A673 (cell line): ENCODE results near the gene LYSET. TPM values are rescaled to one million over a fixed set of nuclear protein-coding genes. Genes with fewer than 3 reads are reported as not detected.
"Not testable (repeated sequence)": the region's sequence is repeated elsewhere in the genome, so short reads cannot be mapped to it uniquely, and the experiment has no call there.

Source experiments
- Bru-seq: library from RNA; stranded (reverse); fragments of 400-500 nt; gene quantifications from one replicate; lab custom pipeline; 2021; lab: Mats Ljungman, UMichigan
- BruChase-seq, 2 experiments: library from RNA; stranded (reverse); fragments of 400-500 nt; gene quantifications; one replicate each; lab custom pipeline; 2021; lab: Mats Ljungman, UMichigan
- BruUV-seq: library from RNA; stranded (reverse); fragments of 400-500 nt; replicated peaks from 2 replicates; lab custom pipeline; 2021; lab: Mats Ljungman, UMichigan
- CTCF ChIA-PET: fragments of 300-600 bp; sonication (Branson Sonifier 250); formaldehyde crosslinking; loops from one replicate; lab custom pipeline; 2022; ENCODE audit warnings: antibody characterized with exemption; lab: Charles Lee
- POLR2A ChIA-PET: fragments of 300-600 bp; sonication (Branson Sonifier 250); formaldehyde crosslinking; loops from one replicate; lab custom pipeline; 2022; ENCODE audit warnings: antibody characterized with exemption; ENCODE audit not compliant: low non-redundant PET; lab: Charles Lee
- DNase-seq: peaks from one replicate; pipeline ENCODE4 v3.0.0-alpha.2; 2015; ENCODE audit warnings: low spot score
- H3K27ac ChIP-seq: fragments of 200-600 bp; sonication (generic); 2 replicates; pipeline ENCODE4 v1.5.1; 2016; ENCODE audit warnings: mixed run types, low read depth, mild to moderate bottlenecking, mixed read lengths, antibody characterized with exemption, low read length; ENCODE audit not compliant: poor library complexity, severe bottlenecking
- H3K27me3 ChIP-seq: fragments of 200-600 bp; sonication (generic); replicated peaks from 2 replicates; pipeline ENCODE4 v1.6.1; 2017; ENCODE audit warnings: mixed run types, low read depth, mild to moderate bottlenecking, mixed read lengths, antibody characterized with exemption, low read length; ENCODE audit not compliant: insufficient read depth, poor library complexity
- H3K36me3 ChIP-seq: fragments of 200-600 bp; sonication (generic); 2 replicates; pipeline ENCODE4 v1.6.1; 2016; ENCODE audit warnings: mixed run types, mild to moderate bottlenecking, mixed read lengths, antibody characterized with exemption, low read length; ENCODE audit not compliant: insufficient read depth, poor library complexity, severe bottlenecking
- H3K4me1 ChIP-seq: fragments of 200-600 bp; sonication (generic); 2 replicates; pipeline ENCODE4 v1.6.1; 2017; ENCODE audit warnings: mixed run types, mild to moderate bottlenecking, mixed read lengths, antibody characterized with exemption, low read length; ENCODE audit not compliant: insufficient read depth, poor library complexity, severe bottlenecking
- H3K4me3 ChIP-seq: fragments of 200-600 bp; sonication (generic); 2 replicates; pipeline ENCODE4 v1.5.1; 2016; ENCODE audit warnings: low read depth, mixed run types, mild to moderate bottlenecking, mixed read lengths, low read length; ENCODE audit not compliant: poor library complexity, severe bottlenecking
- H3K9me3 ChIP-seq: fragments of 200-600 bp; sonication (generic); 2 replicates; pipeline ENCODE4 v1.6.1; 2016; ENCODE audit warnings: mixed run types, low read depth, mild to moderate bottlenecking, mixed read lengths, antibody characterized with exemption, low read length; ENCODE audit not compliant: poor library complexity, severe bottlenecking
- EZH2 ChIP-seq: fragments of 200-600 bp; sonication (generic); IDR thresholded peaks from 2 replicates; pipeline ENCODE4 v1.6.1; 2017; ENCODE audit warnings: borderline replicate concordance, low read depth, mild to moderate bottlenecking, mixed read lengths, antibody characterized with exemption, low read length; ENCODE audit not compliant: poor library complexity, severe bottlenecking
- intact Hi-C: fragments of 100-400 bp; cut with micrococcal nuclease; formaldehyde crosslinking; loops from one replicate; pipeline ENCODE4 v1.10.0; 2022; ENCODE audit not compliant: unreplicated experiment
- long read RNA-seq: library from polyadenylated mRNA; stranded (forward); transcript quantifications from one replicate; pipeline ENCODE4 v2.0.0, GENCODE V29; 2022
- total RNA-seq: library from RNA; stranded (reverse); gene quantifications from 2 replicates; pipeline ENCODE4 v1.2.3, GENCODE V29; 2021
- TF ChIP-seq, protein P1 (sequence below): fragments of 300-800, 200-600 bp; sonication (generic); conservative IDR thresholded peaks from 2 replicates; pipeline ENCODE4 v1.5.1; 2017; ENCODE audit warnings: low read depth, mild to moderate bottlenecking, antibody characterized with exemption, low read length, moderate library complexity, mixed read lengths

LYSET gene, protein sequence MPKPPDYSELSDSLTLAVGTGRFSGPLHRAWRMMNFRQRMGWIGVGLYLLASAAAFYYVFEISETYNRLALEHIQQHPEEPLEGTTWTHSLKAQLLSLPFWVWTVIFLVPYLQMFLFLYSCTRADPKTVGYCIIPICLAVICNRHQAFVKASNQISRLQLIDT
- total RNA-seq (26.7 and 26.8 TPM in 2 replicates), Bru-seq, nascent RNA (percentile 87 among the genes with signal in this experiment), BruChase-seq, experiment 1, labeled RNA remaining after a 2-hour chase (percentile 88 among the genes with signal in this experiment), BruChase-seq, experiment 2, labeled RNA remaining after a 6-hour chase (percentile 89 among the genes with signal in this experiment)
- long read RNA-seq, transcript TMEM251-202 (2 exons, 1,303 nt) = major isoform, 21 of 35 reads
- long read RNA-seq, transcript TMEM251-201 (2 exons, 909 nt) = minor isoform, 14 of 35 reads
- long read RNA-seq, partial matches to known transcripts = 0 of 35 reads
- long read RNA-seq, other reads (novel, unspliced or antisense) = 0 of 35 reads

DNA sequence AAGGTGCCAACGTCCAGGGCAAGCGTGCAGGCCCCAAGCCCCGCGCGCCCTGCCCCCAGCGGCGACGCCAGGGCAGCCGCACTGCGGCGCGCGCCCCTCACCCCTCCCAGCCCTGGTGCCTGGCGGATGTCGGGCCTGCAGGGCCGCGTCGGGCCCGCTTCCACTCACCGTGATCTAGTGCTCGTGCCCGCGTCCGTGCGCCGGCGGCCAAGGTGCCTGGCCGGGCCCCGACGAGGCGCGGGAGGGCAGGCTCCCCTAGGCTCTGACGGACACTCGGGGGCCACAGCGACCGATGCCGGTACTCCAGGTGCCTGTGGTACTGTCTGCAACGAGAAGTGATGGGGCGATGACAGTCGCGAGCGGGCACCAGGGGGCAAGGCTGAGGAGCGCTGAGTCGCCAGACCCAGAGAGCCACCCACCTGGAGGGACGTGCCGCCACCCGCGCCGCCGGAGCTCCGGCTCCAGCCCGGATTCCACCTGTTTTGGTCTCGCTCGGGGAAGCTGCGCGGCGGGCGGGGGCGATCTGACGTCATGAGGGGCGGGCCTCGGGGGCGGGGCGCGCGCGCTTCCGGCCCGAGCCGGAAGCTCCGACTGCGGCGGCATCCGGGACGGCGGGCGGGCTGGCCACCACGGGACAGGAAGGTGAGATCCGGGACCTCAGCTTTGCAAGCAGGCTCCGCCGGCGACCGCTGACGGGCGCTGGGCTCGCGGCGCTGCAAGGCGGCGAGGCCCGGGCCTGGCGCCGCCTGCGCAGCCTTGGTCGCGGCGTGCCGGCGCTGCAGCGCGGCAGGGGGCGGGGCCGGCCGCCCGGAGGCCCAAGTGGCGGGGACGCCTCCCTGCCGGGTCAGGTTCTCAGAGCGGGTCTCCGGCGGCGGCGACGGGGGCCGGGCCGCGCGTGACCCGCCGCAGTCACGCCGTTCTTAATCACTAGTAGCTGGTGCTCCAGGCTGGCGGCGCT lies at the start of gene LYSET, which contains the start of gene MOAP1:
LYSET (plus strand) TSS at position 927 of the 958 bp plus-strand sequence. CDS start 89 bp downstream, outside the sequence.
MOAP1 (minus strand) TSS at position 507 of the 958 bp plus-strand sequence. CDS start 655 bp downstream, outside the sequence.
- no TSS peak for BruUV-seq
- H3K4me3 ChIP-seq = peak within 1 kb of the TSS; percentile 100
- CTCF ChIA-PET = interaction anchor here (1.0 to 1.9 kb wide), 2 partner anchors 34 to 69 kb away, joined by 5 to 6 read pairs; partner anchors contain the start of gene ITPK1
- peak within 1 kb of the TSS; percentile 98 for H3K27ac ChIP-seq
- POLR2A ChIA-PET = interaction anchor here (0.6 kb wide), 1 partner anchor 347 kb away, joined by 5 read pairs; no protein-coding TSS in a partner anchor
- H3K36me3 ChIP-seq = peaks cover 26% of the 10 kb centered on the region
- peaks cover 10% of the 10 kb centered on the region for H3K4me1 ChIP-seq
- TF ChIP-seq, protein P1, sequence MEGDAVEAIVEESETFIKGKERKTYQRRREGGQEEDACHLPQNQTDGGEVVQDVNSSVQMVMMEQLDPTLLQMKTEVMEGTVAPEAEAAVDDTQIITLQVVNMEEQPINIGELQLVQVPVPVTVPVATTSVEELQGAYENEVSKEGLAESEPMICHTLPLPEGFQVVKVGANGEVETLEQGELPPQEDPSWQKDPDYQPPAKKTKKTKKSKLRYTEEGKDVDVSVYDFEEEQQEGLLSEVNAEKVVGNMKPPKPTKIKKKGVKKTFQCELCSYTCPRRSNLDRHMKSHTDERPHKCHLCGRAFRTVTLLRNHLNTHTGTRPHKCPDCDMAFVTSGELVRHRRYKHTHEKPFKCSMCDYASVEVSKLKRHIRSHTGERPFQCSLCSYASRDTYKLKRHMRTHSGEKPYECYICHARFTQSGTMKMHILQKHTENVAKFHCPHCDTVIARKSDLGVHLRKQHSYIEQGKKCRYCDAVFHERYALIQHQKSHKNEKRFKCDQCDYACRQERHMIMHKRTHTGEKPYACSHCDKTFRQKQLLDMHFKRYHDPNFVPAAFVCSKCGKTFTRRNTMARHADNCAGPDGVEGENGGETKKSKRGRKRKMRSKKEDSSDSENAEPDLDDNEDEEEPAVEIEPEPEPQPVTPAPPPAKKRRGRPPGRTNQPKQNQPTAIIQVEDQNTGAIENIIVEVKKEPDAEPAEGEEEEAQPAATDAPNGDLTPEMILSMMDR = 0 out of 2 replicates have a peak, but pooled peaks have one; percentile 16
- no peak for TF ChIP-seq EZH2
- H3K27me3 ChIP-seq = no peaks in the 10 kb centered on the region
- DNase-seq = peak; percentile 93
- intact Hi-C loops = no loop called here
- no peaks in the 10 kb centered on the region for H3K9me3 ChIP-seq

DNA sequence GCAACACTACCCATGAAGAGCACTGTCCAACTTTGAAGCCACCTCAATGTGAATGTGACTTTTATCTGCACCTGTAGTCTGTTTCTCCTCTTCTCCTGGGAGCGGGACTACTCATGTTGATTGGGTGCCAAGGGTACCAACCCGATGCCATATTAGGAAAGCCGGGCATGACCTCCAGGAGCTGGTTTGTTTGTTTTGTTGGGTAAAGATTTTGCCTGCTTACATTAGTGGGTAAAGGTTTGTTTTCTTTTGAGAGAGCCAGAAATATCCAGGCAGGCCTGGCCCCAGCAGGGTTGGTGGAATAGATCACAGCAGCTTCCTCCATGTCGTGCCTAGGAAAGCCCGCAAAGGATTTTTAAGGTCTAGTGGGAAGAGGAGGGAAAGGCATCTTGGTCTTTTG lies 49.7 kb upstream of the LYSET start:
- H3K27me3 ChIP-seq = no peaks in the 10 kb centered on the region
- no peak for TF ChIP-seq EZH2
- TF ChIP-seq, protein P1 = no peak
- no peaks in the 10 kb centered on the region for H3K9me3 ChIP-seq
- no peak for DNase-seq
- H3K4me3 ChIP-seq = no peak overlapping the region
- H3K27ac ChIP-seq = no peak overlapping the region
- intact Hi-C loops = no loop called here
- H3K4me1 ChIP-seq = no peaks in the 10 kb centered on the region
- ChIA-PET CTCF (no interaction called here), POLR2A (no interaction called here)
- BruUV-seq = no TSS peak
- H3K36me3 ChIP-seq = no peaks in the 10 kb centered on the region

DNA sequence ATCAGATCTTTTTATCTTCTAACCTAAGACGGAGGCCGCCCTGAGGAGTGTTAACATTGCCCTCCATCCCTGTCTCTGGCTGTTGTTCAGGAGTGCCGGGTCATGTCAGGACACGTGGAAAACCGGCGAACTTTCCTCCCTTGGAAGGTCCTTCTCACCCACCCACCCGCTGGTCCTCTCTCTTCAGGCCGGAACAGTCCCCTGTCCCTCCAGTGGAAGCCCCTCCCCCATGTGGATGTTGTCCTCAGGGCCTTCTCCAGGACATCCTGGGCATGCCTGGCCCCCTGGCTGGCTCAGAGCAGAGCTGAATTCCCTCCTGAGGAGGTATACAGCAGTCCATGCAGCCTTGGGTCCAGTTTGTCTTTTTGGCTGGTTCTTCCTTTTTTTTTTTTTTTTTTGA lies 49.1 kb upstream of the LYSET start:
- BruUV-seq = no TSS peak
- TF ChIP-seq, protein P1 = no peak
- TF ChIP-seq EZH2 = no peak
- DNase-seq = no peak
- Histone ChIP-seq H3K4me3 (no peak overlapping the region), H3K27ac (no peak overlapping the region), H3K4me1 (no peaks in the 10 kb centered on the region), H3K9me3 (no peaks in the 10 kb centered on the region), H3K27me3 (no peaks in the 10 kb centered on the region), H3K36me3 (no peaks in the 10 kb centered on the region)
- intact Hi-C loops = no loop called here
- CTCF ChIA-PET = no interaction called here
- POLR2A ChIA-PET = no interaction called here

DNA sequence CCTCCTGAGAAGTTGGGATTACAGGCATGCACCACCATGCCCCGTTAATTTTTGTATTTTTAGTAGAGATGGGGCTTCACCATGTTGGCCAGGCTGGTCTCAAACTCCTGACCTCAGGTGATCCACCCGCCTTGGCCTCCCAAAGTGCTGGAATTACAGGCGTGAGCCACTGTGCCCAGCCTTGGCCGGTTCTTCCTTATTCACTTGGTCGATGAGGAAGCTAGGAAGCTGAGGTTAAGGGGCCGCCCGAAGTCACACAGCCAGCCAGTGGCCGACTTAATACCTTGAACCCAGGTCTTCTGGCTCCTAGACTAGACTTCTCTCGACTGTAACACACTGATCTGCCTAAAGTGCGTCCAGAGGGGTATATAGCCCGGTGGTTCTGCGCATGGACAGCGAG lies 48.6 kb upstream of the LYSET start:
- CTCF ChIA-PET, BruUV-seq: not testable (repeated sequence)

More for the DNA sequence above, 48.6 kb upstream of the LYSET start:
- H3K27me3 ChIP-seq, POLR2A ChIA-PET, DNase-seq, H3K27ac ChIP-seq, H3K36me3 ChIP-seq, H3K9me3 ChIP-seq, H3K4me1 ChIP-seq, H3K4me3 ChIP-seq, intact Hi-C loops: not testable (repeated sequence)
